Parathyroid adenoma (tissue), 2 donors: ENCODE measurements around the gene TST.

Experiments used
- H2AFZ ChIP-seq: fragments of 300-600 bp; sonication (generic); one replicate; pipeline ENCODE4 v1.7.0; 2017; ENCODE audit warnings: antibody characterized with exemption, mild to moderate bottlenecking
- H3K27ac ChIP-seq: fragments of 300-600 bp; sonication (generic); one replicate; pipeline ENCODE4 v1.7.0; 2017
- H3K27me3 ChIP-seq: fragments of 300-600 bp; sonication (generic); one replicate; pipeline ENCODE4 v1.7.0; 2017; ENCODE audit warnings: low read length; ENCODE audit not compliant: control insufficient read depth, insufficient read depth
- H3K36me3 ChIP-seq: fragments of 300-600 bp; sonication (generic); one replicate; pipeline ENCODE4 v1.7.0; 2017; ENCODE audit warnings: low read length; ENCODE audit not compliant: control insufficient read depth, insufficient read depth
- H3K4me1 ChIP-seq: fragments of 300-600 bp; sonication (generic); one replicate; pipeline ENCODE4 v1.7.0; 2017; ENCODE audit warnings: control low read depth
- H3K4me2 ChIP-seq: fragments of 300-600 bp; sonication (generic); one replicate; pipeline ENCODE4 v1.7.0; 2017; ENCODE audit warnings: low read length
- H3K4me3 ChIP-seq: fragments of 300-600 bp; sonication (generic); one replicate; pipeline ENCODE4 v1.7.0; 2017; ENCODE audit warnings: low read depth, low read length
- H3K79me2 ChIP-seq: fragments of 300-600 bp; sonication (generic); one replicate; pipeline ENCODE4 v1.7.0; 2017; ENCODE audit warnings: control low read depth
- H3K9ac ChIP-seq: fragments of 300-600 bp; sonication (generic); one replicate; pipeline ENCODE4 v1.7.0; 2017; ENCODE audit warnings: mild to moderate bottlenecking
- H3K9me3 ChIP-seq: fragments of 300-600 bp; sonication (generic); one replicate; pipeline ENCODE4 v1.7.0; 2017; ENCODE audit warnings: low read length; ENCODE audit not compliant: control insufficient read depth
- CTCF ChIP-seq: fragments of 300-600 bp; sonication (generic); IDR thresholded peaks from one replicate; pipeline ENCODE4 v1.7.0; 2017; ENCODE audit warnings: antibody characterized with exemption, mild to moderate bottlenecking
- donor health status: primary hyperparathyroidism.

The TST gene

GRCh38 chr22:37062376-37062675 lies 43.1 kb upstream of the TST start:
- Histone ChIP-seq H3K9ac (no peak overlapping the region), H3K79me2 (no peaks in the 10 kb centered on the region), H3K4me3 (no peak overlapping the region), H3K27ac (no peak overlapping the region), H3K9me3 (no peaks in the 10 kb centered on the region), H3K36me3 (no peaks in the 10 kb centered on the region), H3K4me2 (no peak overlapping the region), H2AFZ (no peak overlapping the region), H3K27me3 (no peaks in the 10 kb centered on the region), H3K4me1 (no peaks in the 10 kb centered on the region)
- TF ChIP-seq CTCF, result no peak

- H3K27ac ChIP-seq, result no peak overlapping the region
- H3K9me3 ChIP-seq, result no peaks in the 10 kb centered on the region
- H3K36me3 ChIP-seq, result no peaks in the 10 kb centered on the region
- no peaks in the 10 kb centered on the region for H3K27me3 ChIP-seq
- H3K4me1 ChIP-seq, result no peaks in the 10 kb centered on the region
- H3K79me2 ChIP-seq, result no peaks in the 10 kb centered on the region
- TF ChIP-seq CTCF, result no peak
- no peak overlapping the region for H3K4me3 ChIP-seq
- H2AFZ ChIP-seq, result no peak overlapping the region
- no peak overlapping the region for H3K9ac ChIP-seq
- H3K4me2 ChIP-seq, result no peak overlapping the region
Observed at GRCh38 chr22:37061611-37062375, 42.5 kb upstream of the TST start.

- Histone ChIP-seq H3K27me3 (no peaks in the 10 kb centered on the region), H3K27ac (no peak overlapping the region), H3K79me2 (no peaks in the 10 kb centered on the region), H3K4me3 (no peak overlapping the region), H3K36me3 (no peaks in the 10 kb centered on the region), H3K9me3 (no peaks in the 10 kb centered on the region), H2AFZ (no peak overlapping the region), H3K4me1 (no peaks in the 10 kb centered on the region), H3K9ac (no peak overlapping the region), H3K4me2 (no peak overlapping the region)
- TF ChIP-seq CTCF, result no peak
Observed at GRCh38 chr22:37060801-37061610, 41.8 kb upstream of the TST start.

GRCh38 chr22:37059876-37060449 lies 40.7 kb upstream of the TST start:
- Histone ChIP-seq H3K27me3 (no peaks in the 10 kb centered on the region), H3K9me3 (no peaks in the 10 kb centered on the region), H3K36me3 (no peaks in the 10 kb centered on the region), H2AFZ (no peak overlapping the region), H3K4me3 (no peak overlapping the region), H3K79me2 (no peaks in the 10 kb centered on the region), H3K4me2 (no peak overlapping the region), H3K27ac (no peak overlapping the region), H3K4me1 (no peaks in the 10 kb centered on the region), H3K9ac (no peak overlapping the region)
- TF ChIP-seq CTCF, result no peak
